ENCODE measurements around the gene TOR4A.

GRCh38 chr9:137253717-137254623, 23.6 kb upstream of the TOR4A start:
- TF ChIP-seq EZH2 (IDR thresholded peaks at IDR 0.05) (no peak), POLR2AphosphoS5 (IDR thresholded peaks at IDR 0.05; ENCODE audit: borderline replicate concordance, low read depth, low read length) (no peak), FOXP2 (optimal IDR thresholded peaks at IDR 0.05; ENCODE audit: control extremely low read depth, extremely low read length, insufficient read depth) (no peak)

Data from SK-N-MC (cell line).